NB4 (cell line): Measurements from ENCODE around the gene CUX1.
"Not testable (repeated sequence)": the region's sequence is repeated elsewhere in the genome, so short reads cannot be mapped to it uniquely, and the experiment has no call there.

Experiments used
- CTCF ChIP-seq: IDR thresholded peaks from one replicate; pipeline ENCODE4 v1.5.1; 2012; ENCODE audit warnings: low read depth, low read length
- MAX ChIP-seq: IDR thresholded peaks from 2 replicates; pipeline ENCODE4 v1.6.1; 2011; ENCODE audit warnings: low read depth, low read length
- MYC ChIP-seq: IDR thresholded peaks from 2 replicates; pipeline ENCODE4 v1.6.1; 2011; ENCODE audit warnings: low read depth, low read length
- POLR2A ChIP-seq: IDR thresholded peaks from 2 replicates; pipeline ENCODE4 v1.6.1; 2011; ENCODE audit warnings: mild to moderate bottlenecking; ENCODE audit not compliant: insufficient read length; ENCODE audit errors: extremely low read depth

GRCh38 chr7:101888564-101888963 lies 71.1 kb downstream of the CUX1 start:
- TF ChIP-seq POLR2A, CTCF, MAX, MYC: not testable (repeated sequence)
